Esophagus (tissue), 2 donors: Measurements from ENCODE around the gene PTPRD. TPM values are rescaled to one million over a fixed set of nuclear protein-coding genes. Genes with fewer than 3 reads are reported as not detected.

Source experiments
- H3K27ac ChIP-seq, 2 donors: one replicate each; pipeline ENCODE4 v1.5.1; 2013; ENCODE audit warnings: low read depth in 2 of 2, mild to moderate bottlenecking in 2 of 2, inconsistent platforms in 1 of 2, low read length in 1 of 2, moderate library complexity in 1 of 2
- H3K27me3 ChIP-seq, 2 donors: one replicate each; pipeline ENCODE4 v1.6.1; 2013; ENCODE audit warnings: low read length in 2 of 2, control low read depth in 1 of 2, mild to moderate bottlenecking in 1 of 2; ENCODE audit not compliant: insufficient read depth in 2 of 2, control insufficient read depth in 1 of 2
- H3K36me3 ChIP-seq, 2 donors: one replicate each; pipeline ENCODE4 v1.6.1; 2013; ENCODE audit warnings: low read length in 1 of 2; ENCODE audit not compliant: control insufficient read depth in 2 of 2, insufficient read depth in 2 of 2
- H3K4me1 ChIP-seq, 2 donors: one replicate each; pipeline ENCODE4 v1.6.1; 2013; ENCODE audit warnings: low read length in 1 of 2; ENCODE audit not compliant: control insufficient read depth in 2 of 2, insufficient read depth in 2 of 2
- H3K4me3 ChIP-seq, 2 donors: one replicate each; pipeline ENCODE4 v1.5.1; 2013; ENCODE audit warnings: low read length in 2 of 2, mild to moderate bottlenecking in 2 of 2, low read depth in 1 of 2, moderate library complexity in 1 of 2
- H3K9me3 ChIP-seq, 2 donors: one replicate each; pipeline ENCODE4 v1.6.1; 2013; ENCODE audit warnings: mild to moderate bottlenecking in 2 of 2, low read depth in 1 of 2, low read length in 1 of 2, moderate library complexity in 1 of 2; ENCODE audit not compliant: control insufficient read depth in 2 of 2, insufficient read depth in 1 of 2
- WGBS, 2 donors: extraction: QIAGEN DNeasy Blood & Tissue Kit; methylation state at CpG; one replicate each; pipeline ENCODE4 v1.1.7; 2013; 5-methylcytosine and 5-hydroxymethylcytosine counted together
- polyA plus RNA-seq, 2 donors: library from polyadenylated mRNA; stranded (reverse); fragments of 200-250 nt; gene quantifications; one replicate each; pipeline ENCODE4 v1.2.3, GENCODE V29; 2013
- donor health status: healthy with polysubstance abuse.
- donor health status: Bipolar disorder and iron deficiency.

Gene PTPRD
- polyA plus RNA-seq, 2 donors: 0.53 to 0.60 TPM

DNA sequence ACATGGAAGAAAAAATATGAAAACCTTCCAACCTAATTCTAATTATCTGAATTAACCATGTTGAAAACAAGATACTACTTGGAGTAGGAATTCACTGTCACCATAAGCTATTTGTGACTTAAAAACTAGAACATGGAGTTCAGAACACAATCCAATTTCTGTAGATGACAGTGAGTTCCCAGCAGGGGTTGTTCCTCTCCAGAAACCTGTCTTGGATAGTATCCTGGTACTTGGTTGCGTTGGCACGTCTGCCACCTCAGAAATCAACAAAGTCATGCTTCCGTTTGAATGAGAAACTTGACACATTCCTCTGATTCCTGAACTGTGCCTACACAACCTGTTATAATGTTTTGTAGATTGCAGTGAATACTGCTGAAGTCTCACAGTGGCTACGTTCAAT is 2023.3 kb downstream of the PTPRD start:
- H3K27me3 ChIP-seq: no peaks in the 10 kb centered on the region
- no peak overlapping the region for H3K4me3 ChIP-seq
- H3K27ac ChIP-seq: no peak overlapping the region
- 87 to 93% methylated on average over 4 of the region's 4 CpGs for WGBS, 2 donors
- no peaks in the 10 kb centered on the region for H3K9me3 ChIP-seq
- H3K36me3 ChIP-seq: no peaks in the 10 kb centered on the region
- no peaks in the 10 kb centered on the region for H3K4me1 ChIP-seq

- H3K27me3 ChIP-seq: no peaks in the 10 kb centered on the region
- H3K36me3 ChIP-seq: no peaks in the 10 kb centered on the region
- WGBS, 2 donors: 76 to 84% methylated on average over 2 of the region's 2 CpGs
- no peak overlapping the region for H3K27ac ChIP-seq
- H3K4me3 ChIP-seq: no peak overlapping the region
- no peaks in the 10 kb centered on the region for H3K9me3 ChIP-seq
- H3K4me1 ChIP-seq: no peaks in the 10 kb centered on the region
Observed at GRCh38 chr9:8585036-8585435, 2027.8 kb downstream of the PTPRD start.

DNA sequence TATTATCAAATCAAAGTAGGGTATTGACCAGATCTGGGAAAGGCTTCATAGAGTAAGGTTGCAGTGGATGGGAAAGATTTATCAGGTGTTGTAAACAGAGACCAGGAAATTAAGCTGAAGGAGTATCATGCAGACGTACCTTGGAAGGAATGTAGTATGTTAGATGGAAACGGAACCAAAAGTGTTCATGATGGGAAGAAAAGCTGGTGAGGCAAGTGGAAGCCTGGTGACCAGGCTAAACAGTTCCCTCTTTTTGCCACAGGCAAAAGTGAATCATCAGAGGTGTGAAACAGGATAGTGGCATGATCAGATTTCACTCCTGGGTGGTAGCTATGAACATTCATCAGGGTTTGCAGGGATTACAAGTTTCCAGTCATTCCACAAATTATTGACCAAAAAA is 2033.1 kb downstream of the PTPRD start:
- H3K36me3 ChIP-seq: no peaks in the 10 kb centered on the region
- no peaks in the 10 kb centered on the region for H3K4me1 ChIP-seq
- no peak overlapping the region for H3K27ac ChIP-seq
- 39 to 56% methylated on average over 2 of the region's 2 CpGs for WGBS, 2 donors
- H3K27me3 ChIP-seq: no peaks in the 10 kb centered on the region
- no peaks in the 10 kb centered on the region for H3K9me3 ChIP-seq
- H3K4me3 ChIP-seq: no peak overlapping the region

DNA sequence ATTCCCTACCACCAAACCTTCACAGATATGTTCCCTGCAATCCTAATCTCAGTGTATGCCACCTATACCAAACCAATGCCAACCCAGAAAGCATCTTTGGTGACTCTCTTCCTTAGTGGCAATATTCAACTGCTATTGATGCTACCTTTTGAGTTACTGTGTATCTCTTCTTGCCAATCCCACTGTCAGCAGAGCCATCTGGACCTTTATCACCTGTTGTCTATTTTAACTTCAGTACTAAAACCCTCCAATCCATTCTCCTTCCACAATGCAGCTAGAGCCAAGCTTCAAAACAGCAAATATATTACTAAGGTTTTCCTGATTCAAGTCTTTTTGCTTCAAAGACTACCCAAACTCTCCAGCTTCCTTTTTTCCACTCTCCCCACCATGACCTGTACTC is 2036.1 kb downstream of the PTPRD start:
- Histone ChIP-seq H3K27me3 (no peaks in the 10 kb centered on the region), H3K4me1 (no peaks in the 10 kb centered on the region), H3K36me3 (no peaks in the 10 kb centered on the region), H3K4me3 (no peak overlapping the region), H3K9me3 (no peaks in the 10 kb centered on the region), H3K27ac (no peak overlapping the region)

DNA sequence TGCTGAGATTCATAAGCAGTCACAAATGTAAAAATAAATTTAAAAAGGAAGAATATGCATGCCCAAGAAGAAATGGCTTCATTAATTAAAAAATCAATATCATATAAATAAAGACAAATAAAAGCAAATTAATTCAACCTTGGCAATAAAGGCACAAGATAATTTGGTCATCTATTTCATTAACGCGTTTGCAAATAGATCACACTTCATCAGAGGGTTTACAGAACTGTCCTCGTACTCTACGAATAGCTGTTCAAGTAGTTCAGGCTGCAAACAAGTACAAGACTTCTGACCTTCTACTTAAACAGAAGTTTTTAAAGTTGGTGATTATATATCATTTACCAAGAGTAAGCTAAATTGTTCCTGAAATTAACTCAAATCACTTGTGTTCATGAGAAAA is 2038.0 kb downstream of the PTPRD start:
- Histone ChIP-seq H3K27ac (no peak overlapping the region), H3K4me1 (no peaks in the 10 kb centered on the region), H3K27me3 (no peaks in the 10 kb centered on the region), H3K36me3 (no peaks in the 10 kb centered on the region), H3K4me3 (no peak overlapping the region), H3K9me3 (no peaks in the 10 kb centered on the region)
- WGBS, 2 donors: 84% methylated on average over 4 of the region's 4 CpGs

- Histone ChIP-seq H3K27ac (no peak overlapping the region), H3K27me3 (no peaks in the 10 kb centered on the region), H3K36me3 (no peaks in the 10 kb centered on the region), H3K4me1 (no peaks in the 10 kb centered on the region), H3K9me3 (no peaks in the 10 kb centered on the region), H3K4me3 (no peak overlapping the region)
Observed at GRCh38 chr9:8572209-8572608, 2040.6 kb downstream of the PTPRD start.

DNA sequence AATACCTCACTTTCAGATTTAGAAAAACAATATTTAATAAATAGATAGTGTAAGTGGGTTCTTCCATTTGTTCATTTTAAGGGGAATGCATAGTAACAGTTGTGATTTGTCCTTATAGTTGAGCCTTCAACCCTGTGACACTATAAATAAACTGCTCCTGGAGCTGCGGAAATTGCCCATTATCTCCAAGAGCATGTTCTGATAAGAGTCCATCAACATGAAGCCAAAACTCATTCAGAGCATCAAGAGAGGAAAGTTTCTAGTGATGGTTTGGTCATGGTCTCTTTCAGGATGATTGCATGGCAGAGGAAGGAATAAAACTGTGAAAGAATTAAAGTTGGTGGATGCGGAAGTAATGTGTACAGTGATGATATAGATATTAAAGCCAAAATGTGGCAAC is 2041.2 kb downstream of the PTPRD start:
- Histone ChIP-seq H3K36me3 (no peaks in the 10 kb centered on the region), H3K4me3 (no peak overlapping the region), H3K27me3 (no peaks in the 10 kb centered on the region), H3K9me3 (no peaks in the 10 kb centered on the region), H3K4me1 (no peaks in the 10 kb centered on the region), H3K27ac (no peak overlapping the region)
- WGBS, 2 donors: 91 to 92% methylated on average over 2 of the region's 2 CpGs

DNA sequence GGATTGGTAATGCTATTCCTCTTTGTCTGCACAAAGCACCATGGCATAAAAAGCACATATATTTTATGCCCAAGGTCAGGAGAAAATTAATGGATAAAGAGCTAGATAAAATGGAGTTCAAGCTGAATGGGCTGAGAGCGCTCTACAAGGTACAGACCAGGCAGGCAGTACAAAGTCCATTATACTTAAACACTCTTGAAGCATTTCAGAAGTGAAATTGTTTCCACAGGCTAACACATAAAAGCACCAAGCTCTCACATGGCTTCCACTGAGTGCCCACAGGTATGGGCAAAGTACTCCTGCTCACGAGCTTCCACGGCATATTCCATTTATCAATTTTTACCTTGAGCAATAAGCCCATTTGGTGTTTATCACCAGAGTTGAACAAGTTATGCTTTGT is 2042.0 kb downstream of the PTPRD start:
- H3K4me3 ChIP-seq: no peak overlapping the region
- no peaks in the 10 kb centered on the region for H3K4me1 ChIP-seq
- H3K27ac ChIP-seq: no peak overlapping the region
- H3K36me3 ChIP-seq: no peaks in the 10 kb centered on the region
- H3K9me3 ChIP-seq: no peaks in the 10 kb centered on the region
- 81 to 93% methylated on average over 3 of the region's 3 CpGs for WGBS, 2 donors
- H3K27me3 ChIP-seq: no peaks in the 10 kb centered on the region

DNA sequence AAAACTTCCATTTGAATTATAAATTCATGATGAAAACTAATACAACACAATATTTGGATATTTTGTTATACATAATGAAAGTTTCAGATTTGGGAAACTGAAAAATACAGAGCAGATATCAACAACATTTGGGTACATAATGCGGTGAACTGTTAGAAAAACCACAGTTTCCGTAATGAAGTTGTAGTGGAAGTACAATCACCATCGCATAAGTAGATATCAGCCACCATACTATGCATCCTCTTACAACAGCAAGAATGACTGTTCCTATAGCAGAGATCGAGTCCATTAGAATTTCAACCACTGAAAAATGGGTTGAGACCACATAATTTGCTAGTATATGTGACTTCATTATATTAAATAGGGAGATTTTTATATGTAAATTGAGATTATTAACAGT is 2043.0 kb downstream of the PTPRD start:
- no peaks in the 10 kb centered on the region for H3K27me3 ChIP-seq
- H3K36me3 ChIP-seq: no peaks in the 10 kb centered on the region
- H3K4me3 ChIP-seq: no peak overlapping the region
- H3K27ac ChIP-seq: no peak overlapping the region
- 87 to 91% methylated on average over 4 of the region's 4 CpGs for WGBS, 2 donors
- H3K9me3 ChIP-seq: no peaks in the 10 kb centered on the region
- H3K4me1 ChIP-seq: no peaks in the 10 kb centered on the region

GRCh38 chr9:8567963-8568579 is 2044.7 kb downstream of the PTPRD start:
- Histone ChIP-seq H3K4me3 (no peak overlapping the region), H3K27me3 (no peaks in the 10 kb centered on the region), H3K4me1 (no peaks in the 10 kb centered on the region), H3K9me3 (no peaks in the 10 kb centered on the region), H3K27ac (no peak overlapping the region), H3K36me3 (no peaks in the 10 kb centered on the region)
- WGBS, 2 donors: 87% methylated on average over 2 of the region's 2 CpGs
